ENCODE measurements around the gene C3orf52. TPM values are rescaled to one million over a fixed set of nuclear protein-coding genes. Genes with fewer than 3 reads are reported as not detected.
A peak's percentile ranks its signal among the peaks of the same experiment; 100 is the strongest.

The C3orf52 gene
- total and polyA plus RNA-seq, 10 of the 15 experiments (the other 5 are each of a cell fraction or from before 2014, with no cell fraction given) = 0.15 to 1.9 (median 0.73) TPM

DNA sequence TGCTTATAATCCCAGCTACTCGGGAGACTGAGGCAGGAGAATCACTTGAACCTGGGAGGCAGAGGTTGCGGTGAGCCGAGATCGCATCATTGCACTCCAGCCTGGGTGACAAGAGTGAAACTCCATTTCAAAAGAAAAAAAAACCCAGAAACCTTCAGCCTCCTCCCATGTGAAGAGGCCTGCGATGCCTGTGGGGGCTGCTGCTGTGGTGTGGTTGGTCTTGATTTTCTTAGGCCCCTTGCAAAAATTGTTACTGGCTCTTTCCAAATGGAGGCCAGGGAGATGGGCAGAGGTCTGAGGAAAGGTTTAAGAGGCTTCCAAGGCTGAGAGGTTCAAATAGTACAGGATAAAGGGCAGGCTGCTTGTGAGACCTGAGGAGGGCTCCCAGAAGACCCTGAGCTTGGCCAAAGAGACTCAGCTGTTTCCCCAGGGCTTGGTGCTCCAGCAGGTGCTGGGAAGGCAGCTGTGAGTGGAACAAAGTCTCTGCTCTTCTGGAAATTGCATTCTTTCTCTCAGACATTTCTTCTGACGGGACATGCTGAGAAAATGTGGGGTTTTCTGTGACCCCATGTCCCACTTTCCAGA, 28.5 kb downstream of the C3orf52 start (continued):
- TF ChIP-seq ZNF592 (IDR thresholded peaks at IDR 0.05) (0 out of 2 replicates have a peak, but pooled peaks have one; percentile 30), CREM (IDR thresholded peaks at IDR 0.05; ENCODE audit: low read depth) (peak; percentile 22; the same call in 1 of the 2 replicates), NRF1 (conservative IDR thresholded peaks at IDR 0.05; ENCODE audit: low read depth, low read length) (no peak), ZNF384 (IDR thresholded peaks at IDR 0.05; ENCODE audit: borderline replicate concordance, low read depth, low read length) (peak; percentile 54), BCL11A (IDR thresholded peaks at IDR 0.05; ENCODE audit: low read depth, low read length) (0 out of 2 replicates have a peak, but pooled peaks have one; percentile 31), MTA3 (IDR thresholded peaks at IDR 0.05; ENCODE audit: borderline replicate concordance, low read length) (no peak), CTCF (IDR thresholded peaks at IDR 0.05 in 2 of 3, conservative IDR thresholded peaks at IDR 0.05 in 1 of 3; ENCODE audit: control insufficient read depth in 2 of 3, extremely low read depth in 1 of 3, insufficient read depth in 1 of 3, low read depth in 3 of 3, low read length in 3 of 3) (no peak), RUNX3 (IDR thresholded peaks at IDR 0.05; ENCODE audit: low read length) (peak; percentile 73), CBFB (IDR thresholded peaks at IDR 0.05; ENCODE audit: low read depth) (0 out of 2 replicates have a peak, but pooled peaks have one; percentile 36), EP300 (IDR thresholded peaks at IDR 0.05; ENCODE audit: borderline replicate concordance in 1 of 2, control insufficient read depth in 1 of 2, low read depth in 2 of 2, low read length in 2 of 2) (no peak), TCF7 (IDR thresholded peaks at IDR 0.05; ENCODE audit: borderline replicate concordance) (0 out of 2 replicates have a peak, but pooled peaks have one; percentile 14), SP1 (IDR thresholded peaks at IDR 0.05; ENCODE audit: low read depth, low read length) (no peak), JUNB (IDR thresholded peaks at IDR 0.05) (peak; percentile 49; the same call in 1 of the 2 replicates), SREBF2 (IDR thresholded peaks at IDR 0.05; ENCODE audit: low read length) (no peak)
- TF ChIP-seq, protein P1, sequence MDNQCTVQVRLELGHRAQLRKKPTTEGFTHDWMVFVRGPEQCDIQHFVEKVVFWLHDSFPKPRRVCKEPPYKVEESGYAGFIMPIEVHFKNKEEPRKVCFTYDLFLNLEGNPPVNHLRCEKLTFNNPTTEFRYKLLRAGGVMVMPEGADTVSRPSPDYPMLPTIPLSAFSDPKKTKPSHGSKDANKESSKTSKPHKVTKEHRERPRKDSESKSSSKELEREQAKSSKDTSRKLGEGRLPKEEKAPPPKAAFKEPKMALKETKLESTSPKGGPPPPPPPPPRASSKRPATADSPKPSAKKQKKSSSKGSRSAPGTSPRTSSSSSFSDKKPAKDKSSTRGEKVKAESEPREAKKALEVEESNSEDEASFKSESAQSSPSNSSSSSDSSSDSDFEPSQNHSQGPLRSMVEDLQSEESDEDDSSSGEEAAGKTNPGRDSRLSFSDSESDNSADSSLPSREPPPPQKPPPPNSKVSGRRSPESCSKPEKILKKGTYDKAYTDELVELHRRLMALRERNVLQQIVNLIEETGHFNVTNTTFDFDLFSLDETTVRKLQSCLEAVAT (IDR thresholded peaks at IDR 0.05) = 0 out of 2 replicates have a peak, but pooled peaks have one; percentile 11
- TF ChIP-seq, protein P2, sequence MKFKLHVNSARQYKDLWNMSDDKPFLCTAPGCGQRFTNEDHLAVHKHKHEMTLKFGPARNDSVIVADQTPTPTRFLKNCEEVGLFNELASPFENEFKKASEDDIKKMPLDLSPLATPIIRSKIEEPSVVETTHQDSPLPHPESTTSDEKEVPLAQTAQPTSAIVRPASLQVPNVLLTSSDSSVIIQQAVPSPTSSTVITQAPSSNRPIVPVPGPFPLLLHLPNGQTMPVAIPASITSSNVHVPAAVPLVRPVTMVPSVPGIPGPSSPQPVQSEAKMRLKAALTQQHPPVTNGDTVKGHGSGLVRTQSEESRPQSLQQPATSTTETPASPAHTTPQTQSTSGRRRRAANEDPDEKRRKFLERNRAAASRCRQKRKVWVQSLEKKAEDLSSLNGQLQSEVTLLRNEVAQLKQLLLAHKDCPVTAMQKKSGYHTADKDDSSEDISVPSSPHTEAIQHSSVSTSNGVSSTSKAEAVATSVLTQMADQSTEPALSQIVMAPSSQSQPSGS (IDR thresholded peaks at IDR 0.05; ENCODE audit: low read length) = no peak
- TF ChIP-seq, protein P3, sequence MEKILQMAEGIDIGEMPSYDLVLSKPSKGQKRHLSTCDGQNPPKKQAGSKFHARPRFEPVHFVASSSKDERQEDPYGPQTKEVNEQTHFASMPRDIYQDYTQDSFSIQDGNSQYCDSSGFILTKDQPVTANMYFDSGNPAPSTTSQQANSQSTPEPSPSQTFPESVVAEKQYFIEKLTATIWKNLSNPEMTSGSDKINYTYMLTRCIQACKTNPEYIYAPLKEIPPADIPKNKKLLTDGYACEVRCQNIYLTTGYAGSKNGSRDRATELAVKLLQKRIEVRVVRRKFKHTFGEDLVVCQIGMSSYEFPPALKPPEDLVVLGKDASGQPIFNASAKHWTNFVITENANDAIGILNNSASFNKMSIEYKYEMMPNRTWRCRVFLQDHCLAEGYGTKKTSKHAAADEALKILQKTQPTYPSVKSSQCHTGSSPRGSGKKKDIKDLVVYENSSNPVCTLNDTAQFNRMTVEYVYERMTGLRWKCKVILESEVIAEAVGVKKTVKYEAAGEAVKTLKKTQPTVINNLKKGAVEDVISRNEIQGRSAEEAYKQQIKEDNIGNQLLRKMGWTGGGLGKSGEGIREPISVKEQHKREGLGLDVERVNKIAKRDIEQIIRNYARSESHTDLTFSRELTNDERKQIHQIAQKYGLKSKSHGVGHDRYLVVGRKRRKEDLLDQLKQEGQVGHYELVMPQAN (conservative IDR thresholded peaks at IDR 0.05) = no peak; the same call in 1 of the 2 replicates
